GM23338 (cell line): ENCODE results near the gene MAN2B2. TPM values are rescaled to one million over a fixed set of nuclear protein-coding genes. Genes with fewer than 3 reads are reported as not detected.

Experiments used
- ATAC-seq: fragments of 200-7000 bp; cut with Tn5 transposase; 3 replicates; pipeline ENCODE4 v1.9.1; 2020
- DNase-seq: peaks from one replicate; pipeline ENCODE4 v3.0.0-alpha.2; 2015; ENCODE audit warnings: low spot score
- H2AFZ ChIP-seq: fragments of 200-600 bp; sonication (generic); 2 replicates; pipeline ENCODE4 v1.8.0; 2016; ENCODE audit warnings: antibody characterized with exemption, mild to moderate bottlenecking, moderate library complexity
- H3F3A ChIP-seq: fragments of 200-600 bp; sonication (generic); replicated peaks from 2 replicates; pipeline ENCODE4 v1.8.0; 2017; ENCODE audit warnings: antibody characterized with exemption, mixed run types, low read depth
- H3K27ac ChIP-seq: fragments of 200-600 bp; sonication (generic); 2 replicates; pipeline ENCODE4 v1.6.1; 2016; ENCODE audit warnings: low read depth
- H3K27me3 ChIP-seq: fragments of 200-600 bp; sonication (generic); 2 replicates; pipeline ENCODE4 v1.8.0; 2016; ENCODE audit warnings: mild to moderate bottlenecking, mixed run types, moderate library complexity; ENCODE audit not compliant: insufficient read depth
- H3K36me3 ChIP-seq: fragments of 200-600 bp; sonication (generic); 2 replicates; pipeline ENCODE4 v1.8.0; 2016; ENCODE audit warnings: mild to moderate bottlenecking; ENCODE audit not compliant: insufficient read depth
- H3K4me1 ChIP-seq: fragments of 200-600 bp; sonication (generic); 2 replicates; pipeline ENCODE4 v1.8.0; 2016; ENCODE audit warnings: mild to moderate bottlenecking, moderate library complexity; ENCODE audit not compliant: insufficient read depth
- H3K4me2 ChIP-seq: fragments of 200-600 bp; sonication (generic); 2 replicates; pipeline ENCODE4 v1.7.1; 2017; ENCODE audit warnings: mixed run types
- H3K4me3 ChIP-seq: fragments of 200-600 bp; sonication (generic); 2 replicates; pipeline ENCODE4 v1.6.1; 2016; ENCODE audit warnings: mixed run types
- H3K79me2 ChIP-seq: fragments of 200-600 bp; sonication (generic); replicated peaks from 2 replicates; pipeline ENCODE4 v1.8.0; 2017; ENCODE audit warnings: mild to moderate bottlenecking; ENCODE audit not compliant: insufficient read depth
- H3K9me2 ChIP-seq: fragments of 200-600 bp; sonication (generic); 2 replicates; pipeline ENCODE4 v1.8.0; 2017; ENCODE audit not compliant: insufficient read depth
- H4K20me1 ChIP-seq: fragments of 200-600 bp; sonication (generic); replicated peaks from 2 replicates; pipeline ENCODE4 v1.8.0; 2017; ENCODE audit warnings: mild to moderate bottlenecking; ENCODE audit not compliant: insufficient read depth
- H3K27ac Mint-ChIP-seq: 2 replicates; pipeline ENCODE4 v1.8.0; 2020; ENCODE audit warnings: inconsistent platforms, mild to moderate bottlenecking, moderate library complexity, mixed read lengths
- H3K27me3 Mint-ChIP-seq: 3 replicates; pipeline ENCODE4 v1.8.0; 2022; ENCODE audit warnings: low read depth, mild to moderate bottlenecking, moderate library complexity, mixed read lengths, inconsistent platforms; ENCODE audit not compliant: insufficient read depth, poor library complexity
- H3K36me3 Mint-ChIP-seq: 3 replicates; pipeline ENCODE4 v1.8.0; 2021; ENCODE audit warnings: low read depth, mild to moderate bottlenecking, inconsistent platforms, moderate library complexity, mixed read lengths
- H3K4me1 Mint-ChIP-seq: 3 replicates; pipeline ENCODE4 v1.8.0; 2020; ENCODE audit warnings: mild to moderate bottlenecking, inconsistent platforms, mixed read lengths
- H3K4me3 Mint-ChIP-seq: 3 replicates; pipeline ENCODE4 v1.8.0; 2021; ENCODE audit warnings: moderate library complexity, mild to moderate bottlenecking, inconsistent platforms, mixed read lengths
- H3K9me3 Mint-ChIP-seq: 3 replicates; pipeline ENCODE4 v1.8.0; 2020; ENCODE audit warnings: moderate library complexity, mild to moderate bottlenecking, inconsistent platforms, mixed read lengths
- CREB1 ChIP-seq: fragments of 250-450 bp; sonication (Bioruptor Pico); IDR thresholded peaks from 2 replicates; pipeline ENCODE4 v1.5.0; 2020; ENCODE audit warnings: low read depth, mild to moderate bottlenecking, moderate library complexity
- CTCF ChIP-seq, 2 experiments: fragments of 200-600 bp in 1 of 2; sonication (generic) in 1 of 2; conservative IDR thresholded peaks; 2 replicates each; pipeline versions ENCODE4 v1.5.1 to v1.6.1; 2016 to 2017; ENCODE audit warnings: antibody characterized with exemption in 2 of 2, low read depth in 2 of 2, mild to moderate bottlenecking in 2 of 2, moderate library complexity in 1 of 2
- ETS1 ChIP-seq: IDR thresholded peaks from 2 replicates; pipeline ENCODE4 v1.6.1; 2016; ENCODE audit warnings: antibody characterized with exemption
- EZH2 ChIP-seq: fragments of 200-600 bp; sonication (generic); IDR thresholded peaks from one replicate; pipeline ENCODE4 v1.8.0; 2017; ENCODE audit warnings: antibody characterized with exemption, mild to moderate bottlenecking, low read depth; ENCODE audit not compliant: unreplicated experiment
- EZH2phosphoT487 ChIP-seq: fragments of 200-600 bp; sonication (generic); IDR thresholded peaks from one replicate; pipeline ENCODE4 v1.8.1; 2018; ENCODE audit warnings: antibody characterized with exemption; ENCODE audit not compliant: unreplicated experiment
- JUNB ChIP-seq: IDR thresholded peaks from one replicate; pipeline ENCODE4 v1.6.1; 2016; ENCODE audit warnings: antibody characterized with exemption; ENCODE audit not compliant: unreplicated experiment
- NANOG ChIP-seq: IDR thresholded peaks from 2 replicates; pipeline ENCODE4 v1.6.1; 2016; ENCODE audit warnings: antibody characterized with exemption, borderline replicate concordance
- POLR2AphosphoS5 ChIP-seq: IDR thresholded peaks from 2 replicates; pipeline ENCODE4 v1.6.1; 2016; ENCODE audit warnings: antibody characterized with exemption, low read depth
- REST ChIP-seq: IDR thresholded peaks from one replicate; pipeline ENCODE4 v1.6.1; 2018; ENCODE audit warnings: antibody characterized with exemption; ENCODE audit not compliant: unreplicated experiment
- STAT1 ChIP-seq: IDR thresholded peaks from one replicate; pipeline ENCODE4 v1.6.1; 2016; ENCODE audit warnings: antibody characterized with exemption; ENCODE audit not compliant: unreplicated experiment
- ZNF114 ChIP-seq: fragments of 250-450 bp; sonication (Bioruptor Pico); IDR thresholded peaks from 2 replicates; pipeline ENCODE4 v1.5.0; 2020; ENCODE audit warnings: mild to moderate bottlenecking, moderate library complexity
- ZNF331 ChIP-seq: fragments of 250-450 bp; sonication (Bioruptor Pico); IDR thresholded peaks from 2 replicates; pipeline ENCODE4 v1.5.0; 2020; ENCODE audit warnings: low read depth, mild to moderate bottlenecking, moderate library complexity
- ZNF462 ChIP-seq: fragments of 250-450 bp; sonication (Bioruptor Pico); IDR thresholded peaks from 2 replicates; pipeline ENCODE4 v1.5.0; 2020; ENCODE audit warnings: mild to moderate bottlenecking, moderate library complexity
- polyA plus RNA-seq: library from polyadenylated mRNA; unstranded; fragments of >200 nt; fragmentation: Nextera tagmentation; extraction: Ambion mirVana; gene quantifications from 2 replicates; pipeline ENCODE4 v1.2.1, GENCODE V29; 2016
- total RNA-seq: library from RNA; depleted of rRNA; stranded (reverse); fragments of >200 nt; shearing (Covaris generic); gene quantifications from 2 replicates; pipeline ENCODE4 v1.2.3, GENCODE V29; 2014

The MAN2B2 gene
- total and polyA plus RNA-seq, 2 experiments from 2014 or later = 1.6 to 6.9 TPM

GRCh38 chr4:6534050-6534449 lies 40.9 kb upstream of the MAN2B2 start:
- H4K20me1 ChIP-seq = no peaks in the 10 kb centered on the region
- TF ChIP-seq REST (no peak), CTCF (conservative IDR thresholded peaks at IDR 0.05; ENCODE audit: low read depth in 2 of 2) (no peak), JUNB (no peak), NANOG (no peak), STAT1 (no peak), POLR2AphosphoS5 (no peak), ETS1 (no peak), EZH2phosphoT487 (no peak), ZNF462 (CRISPR knock-in tag) (no peak), EZH2 (no peak), CREB1 (no peak), ZNF331 (CRISPR knock-in tag) (no peak), ZNF114 (CRISPR knock-in tag) (no peak)
- Mint-ChIP-seq H3K27ac (no peak overlapping the region), H3K36me3 (no peaks in the 10 kb centered on the region), H3K4me1 (peaks cover under 1% of the 10 kb centered on the region; the same call in 2 of the 3 replicates), H3K27me3 (peaks cover 9% of the 10 kb centered on the region), H3K9me3 (no peaks in the 10 kb centered on the region; the same call in 2 of the 3 replicates), H3K4me3 (no peak overlapping the region)
- H3F3A ChIP-seq = no peaks in the 10 kb centered on the region
- H3K27ac ChIP-seq = no peak overlapping the region
- H3K4me3 ChIP-seq = no peak overlapping the region
- no peak overlapping the region for H3K4me2 ChIP-seq
- H2AFZ ChIP-seq = no peak overlapping the region
- no peaks in the 10 kb centered on the region for H3K4me1 ChIP-seq
- H3K27me3 ChIP-seq = no peaks in the 10 kb centered on the region
- ATAC-seq = no peak
- no peaks in the 10 kb centered on the region for H3K9me2 ChIP-seq
- no peaks in the 10 kb centered on the region for H3K36me3 ChIP-seq
- DNase-seq = no peak
- H3K79me2 ChIP-seq = no peaks in the 10 kb centered on the region
